ENCODE results near the gene GPR4. TPM values are rescaled to one million over a fixed set of nuclear protein-coding genes. Genes with fewer than 3 reads are reported as not detected.

The GPR4 gene
- total RNA-seq, 1 donor from 2014 or later = not detected

DNA sequence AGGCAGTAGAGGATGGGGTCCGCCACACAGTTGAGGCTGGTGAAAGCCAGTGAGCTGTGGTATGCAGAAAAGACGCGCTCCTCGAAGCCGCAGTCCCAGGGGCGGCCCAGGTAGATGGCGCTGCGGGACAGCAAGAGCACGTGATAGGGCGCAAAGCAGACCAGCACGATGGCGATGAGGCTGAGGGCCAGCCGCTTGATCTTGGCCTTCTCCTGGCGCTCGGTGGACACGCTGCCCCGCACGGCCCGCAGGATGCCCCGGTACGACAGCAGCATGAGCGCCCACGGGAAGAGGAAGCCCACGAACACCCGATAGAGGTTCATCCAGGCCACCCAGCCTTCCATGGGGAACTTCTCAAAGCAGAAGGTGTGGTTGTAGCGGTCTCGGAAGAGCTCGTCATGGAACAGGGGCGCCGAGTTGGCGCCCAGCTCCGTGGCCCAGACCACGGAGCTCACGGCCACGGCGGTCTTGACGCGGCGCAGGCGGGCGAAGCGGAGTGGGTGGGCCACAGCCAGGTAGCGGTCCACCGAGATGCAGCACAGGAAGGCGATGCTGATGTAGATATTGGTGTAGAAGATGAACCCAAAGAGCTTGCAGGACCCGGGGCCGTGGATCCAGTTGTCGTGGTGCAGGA, 10.9 kb downstream of the GPR4 start:
- Mint-ChIP-seq H3K36me3 (ENCODE audit: low read depth) (no peaks in the 10 kb centered on the region), H3K27me3 (ENCODE audit: low read depth) (peaks cover 61% of the 10 kb centered on the region), H3K4me1 (no peaks in the 10 kb centered on the region), H3K27ac (ENCODE audit: unreplicated experiment) (no peak overlapping the region), H3K4me3 (no peak overlapping the region), H3K9me3 (no peaks in the 10 kb centered on the region)
- TF ChIP-seq, protein P1, sequence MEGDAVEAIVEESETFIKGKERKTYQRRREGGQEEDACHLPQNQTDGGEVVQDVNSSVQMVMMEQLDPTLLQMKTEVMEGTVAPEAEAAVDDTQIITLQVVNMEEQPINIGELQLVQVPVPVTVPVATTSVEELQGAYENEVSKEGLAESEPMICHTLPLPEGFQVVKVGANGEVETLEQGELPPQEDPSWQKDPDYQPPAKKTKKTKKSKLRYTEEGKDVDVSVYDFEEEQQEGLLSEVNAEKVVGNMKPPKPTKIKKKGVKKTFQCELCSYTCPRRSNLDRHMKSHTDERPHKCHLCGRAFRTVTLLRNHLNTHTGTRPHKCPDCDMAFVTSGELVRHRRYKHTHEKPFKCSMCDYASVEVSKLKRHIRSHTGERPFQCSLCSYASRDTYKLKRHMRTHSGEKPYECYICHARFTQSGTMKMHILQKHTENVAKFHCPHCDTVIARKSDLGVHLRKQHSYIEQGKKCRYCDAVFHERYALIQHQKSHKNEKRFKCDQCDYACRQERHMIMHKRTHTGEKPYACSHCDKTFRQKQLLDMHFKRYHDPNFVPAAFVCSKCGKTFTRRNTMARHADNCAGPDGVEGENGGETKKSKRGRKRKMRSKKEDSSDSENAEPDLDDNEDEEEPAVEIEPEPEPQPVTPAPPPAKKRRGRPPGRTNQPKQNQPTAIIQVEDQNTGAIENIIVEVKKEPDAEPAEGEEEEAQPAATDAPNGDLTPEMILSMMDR (conservative IDR thresholded peaks at IDR 0.05) = peak; percentile 58
- peak; percentile 26 for DNase-seq (ENCODE audit: low read depth, low spot score)

DNA sequence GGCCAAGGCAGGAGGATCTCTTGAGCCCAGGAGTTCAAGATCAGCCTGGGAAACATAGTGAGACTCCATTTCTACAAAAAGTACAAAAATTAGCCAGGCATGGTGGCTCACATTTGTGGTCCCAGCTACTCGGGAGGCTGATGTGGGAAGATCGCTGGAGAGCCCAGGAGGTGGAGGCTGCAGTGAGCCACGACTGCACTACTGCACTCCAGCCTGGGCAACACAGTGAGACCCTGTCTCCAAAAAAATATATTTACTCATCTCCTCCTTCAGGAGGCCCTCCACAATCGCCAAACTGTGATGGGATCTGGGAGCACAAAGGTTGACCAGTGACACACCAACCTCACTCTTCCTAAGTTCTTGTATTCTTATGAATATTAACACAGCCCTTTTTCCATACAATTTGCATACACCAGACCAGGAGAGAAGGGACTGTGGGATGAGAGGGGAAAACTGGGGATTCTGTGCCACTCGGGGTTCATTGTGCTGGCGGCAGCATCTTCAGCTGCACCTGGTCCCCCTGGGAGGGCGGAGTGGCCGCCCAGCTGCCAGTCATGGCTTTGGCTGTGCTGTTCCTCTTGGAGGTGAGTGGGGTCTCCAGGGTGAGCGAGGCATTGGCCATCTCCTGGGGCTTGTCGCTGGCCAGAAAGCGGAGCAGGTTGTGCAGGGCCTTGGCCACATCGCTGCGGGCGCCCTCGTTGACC, 11.6 kb downstream of the GPR4 start:
- no peaks in the 10 kb centered on the region for H3K36me3 Mint-ChIP-seq (ENCODE audit: low read depth)
- H3K27me3 Mint-ChIP-seq (ENCODE audit: low read depth) = peaks cover 55% of the 10 kb centered on the region
- H3K4me1 Mint-ChIP-seq = no peaks in the 10 kb centered on the region
- H3K4me3 Mint-ChIP-seq = peak overlapping the region; percentile 8
- TF ChIP-seq, protein P1 (conservative IDR thresholded peaks at IDR 0.05) = no peak
- DNase-seq (ENCODE audit: low read depth, low spot score) = no peak
- no peak overlapping the region for H3K27ac Mint-ChIP-seq (ENCODE audit: unreplicated experiment)
- no peaks in the 10 kb centered on the region for H3K9me3 Mint-ChIP-seq

DNA sequence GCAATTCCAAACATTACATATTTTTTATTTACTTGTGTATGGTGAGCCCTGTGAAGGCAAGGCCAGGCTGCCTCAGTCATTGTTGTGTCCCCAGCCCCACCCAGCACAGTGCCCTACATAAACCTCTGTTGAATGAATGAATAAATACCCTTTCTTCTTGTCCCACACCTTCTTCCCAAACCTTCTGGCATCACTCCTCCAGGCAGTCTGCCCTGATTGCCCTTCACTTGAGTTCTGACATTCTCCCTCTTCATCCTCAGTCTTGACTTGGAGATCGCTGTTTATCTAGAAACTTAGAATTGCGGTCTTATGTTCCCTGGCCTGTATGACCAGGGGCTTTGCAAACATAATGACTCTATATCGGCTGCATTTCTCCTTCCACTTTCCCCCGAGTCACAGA, 12.2 kb downstream of the GPR4 start:
- no peak overlapping the region for H3K27ac Mint-ChIP-seq (ENCODE audit: unreplicated experiment)
- no peaks in the 10 kb centered on the region for H3K36me3 Mint-ChIP-seq (ENCODE audit: low read depth)

DNA sequence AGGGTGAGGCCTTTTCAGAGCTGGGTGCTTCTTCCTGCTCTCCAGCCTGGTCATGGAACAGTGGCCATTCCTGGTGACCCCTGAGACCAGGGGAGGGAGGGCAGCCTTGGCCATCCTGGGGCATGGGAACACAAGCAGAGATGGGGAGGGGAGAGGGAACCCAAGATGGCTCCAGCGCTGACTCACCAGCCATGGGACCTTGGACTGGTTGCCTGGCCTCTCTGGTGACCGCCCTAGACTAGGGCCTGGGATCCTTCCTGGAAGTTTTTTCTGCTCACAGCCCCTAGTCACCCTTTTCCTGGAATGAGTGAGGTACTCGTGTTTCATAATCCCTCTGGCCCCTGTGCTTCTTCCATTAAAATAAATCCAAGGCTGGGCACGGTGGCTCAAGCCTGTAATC, 14.1 kb downstream of the GPR4 start:
- Mint-ChIP-seq H3K27ac (ENCODE audit: unreplicated experiment) (peak overlapping the region; percentile 35), H3K9me3 (no peaks in the 10 kb centered on the region), H3K36me3 (ENCODE audit: low read depth) (no peaks in the 10 kb centered on the region), H3K4me3 (no peak overlapping the region), H3K4me1 (peaks cover 15% of the 10 kb centered on the region), H3K27me3 (ENCODE audit: low read depth) (peaks cover 44% of the 10 kb centered on the region)
- TF ChIP-seq, protein P1 (conservative IDR thresholded peaks at IDR 0.05) = no peak
- no peak for DNase-seq (ENCODE audit: low read depth, low spot score)

More for the DNA sequence above, 12.2 kb downstream of the GPR4 start:
- Mint-ChIP-seq H3K4me3 (peak overlapping the region; percentile 27), H3K4me1 (peaks cover 5% of the 10 kb centered on the region), H3K9me3 (no peaks in the 10 kb centered on the region), H3K27me3 (ENCODE audit: low read depth) (peaks cover 51% of the 10 kb centered on the region)
- DNase-seq (ENCODE audit: low read depth, low spot score) = no peak
- TF ChIP-seq, protein P1 (conservative IDR thresholded peaks at IDR 0.05) = no peak

DNA sequence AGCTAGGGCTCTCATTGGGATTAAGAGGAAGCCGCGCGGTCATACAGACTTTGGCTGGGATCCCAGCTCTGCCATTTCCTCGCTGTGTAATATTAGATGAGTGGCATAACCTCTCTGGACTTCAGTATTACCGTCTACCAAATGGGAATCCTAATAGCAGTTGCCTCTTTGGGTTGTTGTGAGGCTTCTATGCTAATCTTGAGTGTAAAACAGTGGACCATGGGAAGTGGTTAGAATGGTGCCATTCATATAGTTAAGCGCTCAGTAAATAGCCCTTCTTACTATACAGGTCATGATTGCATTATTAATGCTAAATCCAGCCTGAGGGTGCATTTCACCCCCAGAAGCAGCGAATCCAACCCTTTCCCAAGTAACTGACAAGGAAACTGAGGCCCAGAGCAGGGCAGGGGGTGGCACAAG, 16.8 kb downstream of the GPR4 start:
- Mint-ChIP-seq H3K36me3 (ENCODE audit: low read depth) (peaks cover 3% of the 10 kb centered on the region), H3K4me3 (peak overlapping the region; percentile 97), H3K27me3 (ENCODE audit: low read depth) (peaks cover 22% of the 10 kb centered on the region), H3K9me3 (no peaks in the 10 kb centered on the region), H3K4me1 (peaks cover 32% of the 10 kb centered on the region), H3K27ac (ENCODE audit: unreplicated experiment) (peak overlapping the region; percentile 96)
- no peak for DNase-seq (ENCODE audit: low read depth, low spot score)
- TF ChIP-seq, protein P1 (conservative IDR thresholded peaks at IDR 0.05) = no peak
